ENCODE data around the gene B3GALT4.
"Not testable (repeated sequence)": the region's sequence is repeated elsewhere in the genome, so short reads cannot be mapped to it uniquely, and the experiment has no call there.

The B3GALT4 gene

GRCh38 chr6:33276864-33277662, at the start of gene B3GALT4:
Gene B3GALT4 (plus strand): TSS chr6:33277123. CDS start chr6:33277420, 297 bp downstream.
- peak; percentile 76 to 77 for DNase-seq

GRCh38 chr6:33235221-33235634, 41.7 kb upstream of the B3GALT4 start:
- no peak for DNase-seq

GRCh38 chr6:33236328-33236727, 40.6 kb upstream of the B3GALT4 start:
- DNase-seq = no peak

GRCh38 chr6:33236852-33237251, 40.1 kb upstream of the B3GALT4 start:
- no peak for DNase-seq

- DNase-seq = no peak
Measured at GRCh38 chr6:33237741-33238140, 39.2 kb upstream of the B3GALT4 start.

- DNase-seq = no peak
Measured at GRCh38 chr6:33241968-33242367, 35.0 kb upstream of the B3GALT4 start.

- no peak for DNase-seq
Measured at GRCh38 chr6:33243476-33243875, 33.4 kb upstream of the B3GALT4 start.

- DNase-seq = peak; percentile 91
Measured at GRCh38 chr6:33247977-33248642, 28.8 kb upstream of the B3GALT4 start.

GRCh38 chr6:33248643-33248931, 28.3 kb upstream of the B3GALT4 start:
- no peak for DNase-seq

- DNase-seq = peak; percentile 99
Measured at GRCh38 chr6:33248932-33249731, 27.8 kb upstream of the B3GALT4 start.

GRCh38 chr6:33249732-33250630, 26.9 kb upstream of the B3GALT4 start:
- DNase-seq = no peak

- DNase-seq = no peak
Measured at GRCh38 chr6:33250731-33251130, 26.2 kb upstream of the B3GALT4 start.

- DNase-seq = no peak
Measured at GRCh38 chr6:33251395-33252012, 25.4 kb upstream of the B3GALT4 start.

GRCh38 chr6:33252759-33253158, 24.2 kb upstream of the B3GALT4 start:
- no peak for DNase-seq

- DNase-seq = no peak
Measured at GRCh38 chr6:33254591-33254990, 22.3 kb upstream of the B3GALT4 start.

GRCh38 chr6:33259032-33259431, 17.9 kb upstream of the B3GALT4 start:
- no peak for DNase-seq

- DNase-seq = not testable (repeated sequence)
Measured at GRCh38 chr6:33262490-33262889, 14.4 kb upstream of the B3GALT4 start.

GRCh38 chr6:33264015-33264414, 12.9 kb upstream of the B3GALT4 start:
- DNase-seq = no peak

GRCh38 chr6:33271117-33271467, 5.8 kb upstream of the B3GALT4 start:
- DNase-seq = no peak

GRCh38 chr6:33271468-33272274, 5.3 kb upstream of the B3GALT4 start, which contains the start of the genes RPS18 and VPS52:
Gene RPS18 (plus strand): TSS chr6:33272075. CDS start chr6:33272120, 45 bp downstream.
Gene VPS52 (minus strand): TSS chr6:33271876. CDS start chr6:33271675, 201 bp downstream.
- DNase-seq = peak; percentile 97 to 98

Measured in CD4-positive, alpha-beta T cell treated with Interleukin-4 for 1 hour (primary cell).